ENCODE data around the gene BCOR.

BCOR gene

DNA sequence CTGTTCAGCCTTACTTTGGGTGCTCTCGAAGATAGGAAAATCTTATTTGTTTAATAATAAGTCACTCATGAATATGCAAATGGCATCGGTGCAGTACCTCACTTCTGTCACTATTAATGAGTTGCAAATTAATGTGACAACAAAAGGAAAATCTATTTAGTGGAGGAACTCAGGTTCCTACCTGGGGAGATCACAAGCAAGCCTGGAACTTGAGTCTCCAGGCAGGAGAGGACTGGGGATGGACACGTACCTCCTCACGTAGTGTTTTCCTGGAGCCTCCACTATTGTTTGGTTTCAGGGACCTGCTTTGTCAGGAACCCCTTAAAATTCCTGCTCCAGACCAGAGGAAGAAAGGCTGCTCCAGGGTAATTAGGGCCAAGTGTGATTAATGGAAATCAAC is 82.1 kb downstream of the BCOR start:
- DNase-seq = no peak

DNA sequence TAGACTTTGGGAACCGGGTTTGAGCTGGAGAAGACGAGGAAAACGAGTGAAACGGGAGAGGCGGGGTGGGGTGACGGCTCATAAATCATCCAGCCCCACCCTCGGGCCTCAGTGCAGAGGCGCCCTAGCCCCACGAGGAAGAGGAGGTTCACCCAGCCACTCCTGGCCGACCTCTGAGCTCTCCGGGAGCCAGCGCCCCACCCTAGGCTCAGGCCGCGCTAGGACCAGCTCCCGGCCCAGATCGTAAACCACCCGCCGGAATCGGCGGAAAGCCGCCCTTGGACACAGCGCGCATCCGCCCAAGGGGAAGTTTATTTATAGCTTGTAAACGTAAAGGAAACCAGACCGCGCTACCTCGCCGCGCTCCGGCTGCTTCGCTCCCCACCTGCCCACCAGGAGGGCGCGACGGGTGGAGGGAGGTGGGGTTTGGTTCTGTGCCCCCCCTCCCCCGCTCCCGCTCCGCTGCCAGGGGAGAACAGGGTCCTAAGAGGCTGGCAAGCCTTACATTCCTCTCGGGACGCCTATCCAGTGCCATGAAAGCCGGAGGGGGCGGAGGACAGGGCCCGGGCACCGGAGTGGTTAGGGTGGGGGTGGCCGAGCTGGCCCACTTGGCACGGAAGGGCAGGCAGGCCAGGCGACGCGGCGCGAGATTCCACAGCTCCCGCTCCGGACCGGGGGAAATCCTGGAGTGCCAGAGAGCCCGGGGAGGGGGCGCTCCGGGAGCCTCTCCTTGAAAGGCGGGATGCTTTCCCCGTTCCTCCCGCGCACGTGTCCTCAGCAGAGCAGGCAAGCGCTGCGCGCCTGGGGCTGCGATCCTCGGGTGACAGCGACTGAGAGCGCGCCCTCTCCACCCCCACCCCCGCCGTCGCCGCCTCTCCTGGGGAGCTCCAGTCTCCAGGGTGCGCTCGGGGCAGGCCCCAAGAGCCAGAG is 84.2 kb downstream of the BCOR start:
- DNase-seq = peak; percentile 27

DNA sequence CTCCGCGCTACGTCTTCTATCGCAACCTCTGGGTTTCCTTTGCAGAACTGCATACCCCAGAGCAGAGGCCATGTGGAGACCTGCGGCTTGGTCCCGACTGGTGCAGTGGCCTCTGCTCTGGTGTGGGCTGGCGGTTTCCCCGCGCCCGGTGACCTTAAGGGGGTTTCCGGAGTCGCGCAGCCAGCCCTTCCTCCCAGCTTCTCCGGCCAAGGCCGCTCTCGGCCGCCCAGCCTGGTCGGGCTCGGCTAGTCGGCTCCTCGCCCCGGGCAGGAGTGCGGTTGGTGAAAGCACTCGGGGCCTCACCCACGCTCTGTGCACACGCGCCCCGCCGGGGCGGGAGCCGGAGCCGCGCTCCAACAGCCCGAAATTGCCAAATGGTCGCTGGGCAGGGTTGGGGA is 84.9 kb downstream of the BCOR start:
- DNase-seq = no peak

DNA sequence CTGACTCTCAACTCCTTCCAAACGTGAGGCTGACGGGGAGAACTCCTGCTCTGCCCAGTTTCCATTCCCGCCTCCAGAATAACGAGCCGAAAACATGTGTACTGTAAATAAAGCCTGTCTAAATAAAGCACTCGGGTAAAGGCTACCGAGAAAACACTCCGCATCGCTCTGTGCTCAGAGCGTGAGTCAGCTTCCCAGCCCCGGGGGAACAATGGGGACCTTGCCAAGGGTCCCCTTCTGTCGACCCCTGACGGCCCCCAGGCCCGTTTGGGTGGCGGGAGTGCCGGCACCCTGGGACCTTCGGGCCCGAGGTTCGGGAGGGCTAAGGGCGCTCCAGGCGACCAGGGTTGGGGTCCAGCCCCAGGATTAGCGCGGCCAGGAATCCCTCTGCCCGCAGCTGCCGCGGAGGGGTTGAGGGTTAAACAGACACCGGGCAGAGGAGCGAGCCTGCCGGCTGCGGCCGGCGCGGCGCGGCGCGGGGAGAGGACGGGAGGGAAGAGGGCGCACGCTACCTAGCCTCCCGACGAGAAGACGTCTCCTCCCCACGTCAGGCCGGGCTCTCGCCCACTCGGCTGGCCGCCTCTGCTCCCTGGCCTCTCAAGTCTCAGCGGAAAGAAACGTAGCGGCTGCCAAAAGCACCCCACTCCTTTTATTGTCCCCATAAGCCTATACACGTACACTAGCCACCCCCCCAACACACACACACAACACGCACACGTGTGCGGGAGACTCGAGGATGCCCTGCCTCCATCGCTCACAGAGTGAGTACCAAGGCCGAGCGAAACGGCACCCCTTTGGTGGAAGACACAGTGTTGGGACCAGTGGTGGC is 85.5 kb downstream of the BCOR start:
- DNase-seq = no peak

DNA sequence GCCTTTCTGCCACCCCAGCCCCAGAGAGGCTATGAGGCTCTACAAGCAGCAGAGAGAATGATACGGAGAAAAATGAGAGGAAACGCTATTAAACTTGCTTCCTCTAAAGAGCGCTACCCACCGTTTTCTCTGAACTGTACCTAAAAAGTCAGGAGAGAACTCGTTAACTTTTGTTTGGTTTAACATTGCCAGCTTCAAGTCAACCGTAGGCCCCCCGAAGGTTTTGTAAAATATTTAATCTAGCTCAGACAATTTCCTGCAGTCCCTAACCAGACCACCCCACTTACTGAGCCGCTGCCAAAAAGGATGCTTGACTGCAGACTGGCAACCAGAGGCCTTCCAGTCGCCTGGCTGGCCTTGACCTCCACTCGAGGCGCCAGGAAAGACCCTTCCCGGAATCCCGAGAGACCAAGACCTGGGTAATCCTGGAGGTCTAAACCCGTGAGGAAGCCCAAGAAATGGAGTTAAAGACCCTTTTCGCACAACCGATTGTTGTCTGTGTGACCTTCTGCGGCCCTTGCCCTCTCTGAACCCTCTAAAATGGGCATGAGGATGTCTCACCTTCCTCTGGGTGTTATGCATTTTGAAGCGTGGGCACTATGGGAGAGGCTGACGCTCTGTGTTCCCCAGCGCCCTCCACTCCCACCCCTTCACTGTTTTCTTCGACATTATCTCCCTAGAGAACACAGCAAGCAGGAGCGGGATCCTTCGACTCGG is 86.3 kb downstream of the BCOR start:
- no peak for DNase-seq

DNA sequence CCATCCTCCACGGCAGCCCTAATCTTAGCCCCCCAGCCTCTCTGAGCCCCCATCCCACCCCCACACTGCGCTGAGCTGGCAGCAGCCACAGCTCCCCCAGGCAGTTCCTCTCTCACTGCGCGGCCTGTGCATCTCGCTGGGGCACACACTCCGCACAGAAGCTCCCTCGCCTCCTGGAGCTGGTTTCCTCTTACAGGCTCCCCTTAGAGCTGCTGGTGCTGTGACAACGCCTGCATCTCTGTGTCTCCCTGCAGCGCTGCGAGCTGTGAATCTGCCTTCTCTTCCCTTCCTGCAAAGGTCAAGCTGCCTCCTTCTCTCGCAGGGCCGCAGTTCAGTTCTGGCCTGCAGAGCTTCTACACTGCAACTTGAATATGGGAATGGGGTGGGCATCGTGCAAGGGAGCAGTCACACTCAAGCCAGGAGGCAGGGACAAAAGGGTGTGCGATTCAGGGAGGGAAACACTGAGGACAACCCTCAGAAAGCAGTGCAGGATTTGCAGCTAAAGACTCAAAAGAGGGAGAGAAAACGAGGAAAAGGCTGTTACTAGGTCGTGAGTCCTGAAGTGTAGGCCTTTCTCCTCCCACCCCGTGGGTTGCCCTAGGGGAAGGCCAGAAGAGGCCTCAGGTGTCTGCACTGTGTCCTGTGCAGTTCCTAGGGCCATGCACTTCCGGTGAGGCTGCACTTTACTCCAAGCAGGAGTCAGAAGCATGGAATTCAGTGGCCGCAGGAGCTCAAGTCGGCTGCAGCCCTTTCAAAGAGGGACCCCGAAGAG is 87.0 kb downstream of the BCOR start:
- no peak for DNase-seq

DNA sequence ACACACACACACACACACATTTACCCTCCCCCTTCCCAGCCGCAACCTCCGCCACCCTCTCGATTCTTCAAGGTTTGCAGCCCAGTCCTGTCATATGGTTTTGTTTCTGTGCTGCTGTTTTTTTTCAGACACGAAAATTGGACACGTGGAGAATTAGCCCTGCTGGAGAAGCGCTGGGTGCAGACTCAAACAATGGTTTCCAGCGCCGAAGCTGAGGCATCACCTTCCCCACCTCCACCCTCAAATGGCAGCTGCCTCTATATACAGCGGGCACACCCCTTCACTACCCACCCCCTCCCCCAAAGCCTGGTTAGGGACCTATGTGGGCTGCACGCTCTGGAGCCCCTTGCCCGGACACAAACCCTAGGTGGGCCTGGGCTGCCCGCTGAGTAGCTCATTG is 87.9 kb downstream of the BCOR start:
- no peak for DNase-seq

DNA sequence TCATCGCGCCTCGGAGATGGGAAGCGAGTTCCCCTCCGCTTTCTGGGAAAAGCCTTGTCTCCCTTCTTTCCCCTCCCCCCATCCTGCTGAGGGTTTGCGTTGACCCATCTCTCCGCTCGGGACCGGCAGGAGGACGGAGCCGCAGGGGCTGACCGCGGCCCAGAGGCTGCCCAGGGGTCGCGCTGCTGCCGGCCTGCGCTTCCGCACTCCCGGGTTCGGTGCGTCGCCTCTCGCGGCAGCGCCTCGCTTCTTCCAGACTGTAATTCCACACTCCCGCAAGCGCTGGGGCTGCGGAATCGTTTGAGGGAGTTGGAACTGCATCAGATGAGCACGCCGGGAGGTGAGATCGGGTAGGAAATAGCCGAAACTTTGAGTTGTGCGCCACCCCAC is 88.3 kb downstream of the BCOR start:
- DNase-seq = no peak

DNA sequence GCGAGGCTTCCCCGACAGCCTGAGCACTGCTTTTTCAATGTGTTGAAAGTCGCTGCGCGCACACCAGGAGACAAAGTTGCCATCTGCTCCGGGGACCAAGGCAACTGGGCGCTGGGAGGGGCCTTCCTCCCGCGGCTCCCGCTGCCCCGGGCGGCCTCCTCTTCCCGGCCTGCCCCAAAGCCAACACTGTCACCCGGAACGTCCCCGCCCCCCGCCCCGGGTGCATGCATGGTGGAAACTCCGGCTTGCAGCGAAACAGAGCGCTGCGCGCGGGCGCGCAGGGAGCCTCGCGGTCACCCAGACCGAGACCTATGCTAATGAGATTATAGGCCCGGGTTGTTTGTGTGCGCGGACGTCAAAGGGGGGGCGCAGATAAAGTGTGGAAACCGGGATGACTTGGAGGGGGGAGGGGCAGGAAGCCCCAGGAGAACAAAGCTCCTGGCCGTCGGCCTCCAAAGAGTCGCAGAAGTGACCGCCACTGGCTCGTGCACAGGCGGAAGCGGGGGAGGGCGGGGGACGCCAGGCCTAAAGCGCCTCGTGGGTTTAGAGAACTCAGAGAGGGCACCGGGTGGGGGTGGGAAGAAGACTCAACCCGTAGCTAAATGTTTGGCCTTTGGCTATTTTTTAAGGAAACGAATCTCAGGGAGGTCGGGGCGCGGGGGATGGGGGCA is 88.8 kb downstream of the BCOR start:
- DNase-seq = peak; percentile 22

DNA sequence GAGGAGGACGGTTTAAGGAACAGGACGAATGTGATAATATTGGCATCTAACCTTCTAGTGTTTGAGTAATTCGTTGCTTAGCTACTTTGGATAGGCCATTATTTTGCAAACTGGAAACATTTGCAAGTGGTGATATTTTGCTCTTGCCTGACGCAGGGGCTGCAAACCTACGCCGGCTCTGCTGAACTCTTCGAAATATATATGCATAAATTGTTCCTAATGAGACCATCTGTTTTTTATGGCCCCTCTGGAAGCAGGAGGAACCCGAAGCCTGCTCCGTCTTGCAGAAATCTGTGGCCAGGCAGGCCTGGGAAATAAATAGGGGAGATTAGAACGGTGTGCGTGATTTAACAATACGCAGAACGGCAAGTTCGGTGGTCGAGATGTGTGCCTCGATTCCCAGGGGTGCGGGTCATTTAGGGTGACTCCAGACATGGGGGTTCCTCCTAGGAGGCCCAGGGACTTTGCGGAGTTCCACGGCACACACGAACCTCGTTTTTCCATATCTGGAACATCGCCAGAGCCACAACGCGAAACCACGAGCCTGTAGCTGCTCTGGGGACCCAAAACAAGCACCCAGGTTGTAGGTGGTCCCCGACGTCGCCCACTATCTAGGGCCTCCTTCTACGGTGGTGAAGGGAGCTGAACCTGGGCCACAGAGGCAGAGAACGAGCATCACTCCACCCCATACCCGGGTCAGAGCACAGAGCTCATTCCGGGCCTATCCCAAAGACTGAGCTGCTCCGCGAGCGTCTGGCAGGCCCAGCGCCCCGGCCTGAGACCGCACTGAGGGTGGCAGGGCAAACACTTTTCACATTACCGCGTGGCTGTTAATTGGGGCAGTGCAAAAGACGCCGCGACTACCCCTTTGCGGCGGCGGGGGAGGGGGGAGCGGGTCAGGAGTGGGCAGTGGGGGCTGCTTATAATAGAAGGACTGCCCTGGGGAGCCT is 89.7 kb downstream of the BCOR start:
- no peak for DNase-seq

DNA sequence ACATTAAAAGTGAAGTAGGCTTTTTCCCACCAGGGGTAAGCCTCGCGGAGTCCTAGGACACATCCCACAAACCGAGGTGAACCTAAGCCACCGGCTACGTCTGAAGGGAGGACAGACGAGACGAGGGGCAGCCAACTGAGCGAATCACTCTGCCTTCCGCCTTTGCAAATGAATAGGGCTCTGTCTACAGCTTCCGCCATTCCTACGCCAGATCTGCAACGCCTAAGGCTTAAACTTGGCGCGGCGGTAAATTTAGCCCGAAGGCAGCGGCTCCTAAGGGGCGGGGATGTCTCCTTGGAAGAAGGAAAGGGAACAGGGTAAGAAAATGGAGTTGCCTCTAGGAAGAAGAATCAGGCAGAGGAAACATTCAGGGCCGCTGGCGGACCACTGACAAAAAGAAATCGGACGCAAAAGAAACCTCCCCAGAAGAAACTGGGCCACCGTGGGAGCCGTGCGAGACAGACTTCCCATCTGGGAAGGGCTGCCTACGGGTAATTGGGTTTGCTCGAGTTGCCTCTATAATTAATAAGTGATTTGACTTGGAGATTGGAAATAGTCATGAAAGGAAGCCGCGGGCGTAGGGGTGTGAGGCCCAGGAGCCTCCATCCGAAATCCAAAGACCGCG is 90.5 kb downstream of the BCOR start:
- DNase-seq = no peak

DNA sequence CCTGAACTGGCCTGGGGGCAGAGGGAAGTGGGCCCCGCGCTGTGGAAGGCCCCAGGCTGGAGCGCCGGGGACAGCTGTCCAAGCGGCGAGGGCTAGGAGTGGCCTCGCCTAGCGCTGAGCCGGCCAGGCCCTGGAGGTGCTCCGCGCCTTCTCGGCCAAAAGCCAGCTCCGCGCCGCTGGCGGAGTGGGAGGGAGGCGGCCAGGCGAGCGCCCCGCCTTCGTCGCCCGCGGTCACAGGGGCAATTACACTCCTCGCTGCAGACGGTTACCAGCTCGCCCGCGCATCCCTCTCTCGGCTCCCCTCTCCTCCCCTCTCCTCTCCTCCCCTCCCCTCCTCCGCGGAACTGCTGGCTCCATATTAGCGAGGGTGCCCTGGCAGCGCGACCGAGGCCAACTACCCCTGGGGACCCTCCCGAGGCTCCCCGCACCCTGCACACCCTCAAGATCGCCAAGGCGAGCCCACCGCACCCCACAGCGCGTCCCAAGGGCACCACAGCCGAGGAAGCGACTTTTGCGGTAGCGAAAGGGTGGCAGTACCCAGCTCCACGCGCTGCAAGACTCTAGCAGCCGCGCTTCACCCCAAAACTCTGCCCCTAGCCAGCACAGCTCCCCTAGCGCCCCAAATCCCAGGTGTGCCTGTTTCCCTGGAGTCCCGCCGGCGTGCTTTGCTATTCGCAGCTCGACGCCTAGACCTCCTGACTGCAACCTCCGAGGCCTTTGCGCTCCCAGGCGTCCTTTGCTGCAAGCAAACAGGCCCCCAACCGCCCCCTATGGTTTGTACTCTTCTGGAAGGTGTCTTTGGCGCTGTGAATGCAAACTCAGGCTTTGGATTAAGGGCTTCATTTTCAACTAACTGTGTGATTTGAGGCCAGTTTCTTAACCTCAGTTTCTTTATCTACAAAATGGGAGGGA is 91.4 kb downstream of the BCOR start:
- DNase-seq = no peak

DNA sequence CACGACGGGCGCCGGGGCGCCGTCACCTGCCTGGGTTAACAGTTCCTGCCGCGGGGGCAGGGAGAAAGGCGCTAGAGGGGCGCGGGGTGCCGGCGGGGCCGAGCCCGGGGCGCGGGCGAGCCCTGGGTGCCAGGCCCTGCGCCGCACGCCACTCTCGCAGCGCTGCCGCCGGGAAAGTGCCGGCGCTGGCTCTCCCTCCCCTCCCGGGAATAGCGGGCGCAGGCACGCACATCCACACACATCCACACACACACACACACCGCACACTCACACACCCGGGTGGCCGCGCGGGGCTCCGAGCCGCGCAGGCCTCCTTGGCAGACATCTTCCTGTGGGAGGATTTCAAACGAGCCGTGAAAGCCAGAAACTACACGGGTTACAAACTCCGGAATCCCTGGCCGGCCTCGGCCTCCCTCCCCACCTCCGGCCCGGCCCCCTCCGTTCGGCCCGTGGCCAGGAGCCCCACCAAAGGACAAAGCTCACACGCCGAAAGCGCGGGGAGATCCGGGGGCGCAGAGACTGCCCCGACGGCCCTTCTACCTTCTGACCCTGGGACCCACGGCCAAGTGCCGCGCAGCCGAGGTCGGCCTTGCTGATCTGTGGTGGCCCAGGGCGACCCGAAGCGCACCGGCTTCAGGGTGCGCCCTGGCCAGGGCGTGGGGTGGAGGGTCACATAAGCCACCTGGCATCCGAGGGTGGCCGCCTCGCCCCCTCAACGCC is 92.3 kb downstream of the BCOR start:
- DNase-seq = no peak

DNA sequence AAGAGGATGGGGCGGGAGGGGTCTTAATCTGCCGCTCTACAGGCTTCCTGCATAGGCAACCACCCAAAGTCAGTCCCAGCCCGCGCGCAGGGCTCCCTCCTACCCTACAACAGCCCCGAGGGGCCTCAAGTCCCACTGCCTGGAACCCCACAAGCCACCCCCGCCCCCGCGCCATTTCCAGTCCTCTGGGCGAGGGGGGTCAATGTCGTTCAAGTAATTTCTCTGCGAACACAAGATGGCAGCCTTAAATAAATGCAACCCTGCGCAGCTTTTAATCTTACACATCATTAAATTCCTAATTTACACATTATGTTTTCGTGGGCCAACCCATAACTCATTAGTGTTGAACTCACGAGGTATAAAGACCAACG is 92.9 kb downstream of the BCOR start:
- no peak for DNase-seq

DNA sequence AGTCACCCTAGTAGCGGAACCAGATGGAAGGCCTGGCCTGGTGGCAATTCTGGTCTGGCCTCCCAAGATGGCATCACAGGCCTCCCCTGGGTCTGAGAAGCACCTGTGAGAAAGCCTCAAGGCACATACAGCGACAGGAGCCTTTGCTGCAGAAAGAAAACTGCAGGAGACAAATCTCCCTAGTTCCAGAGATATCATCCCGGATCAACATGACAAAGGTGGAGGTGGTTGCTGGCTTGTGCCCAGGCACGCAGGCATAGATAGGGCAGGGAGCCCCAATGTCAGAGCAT is 93.6 kb downstream of the BCOR start:
- DNase-seq = no peak

DNA sequence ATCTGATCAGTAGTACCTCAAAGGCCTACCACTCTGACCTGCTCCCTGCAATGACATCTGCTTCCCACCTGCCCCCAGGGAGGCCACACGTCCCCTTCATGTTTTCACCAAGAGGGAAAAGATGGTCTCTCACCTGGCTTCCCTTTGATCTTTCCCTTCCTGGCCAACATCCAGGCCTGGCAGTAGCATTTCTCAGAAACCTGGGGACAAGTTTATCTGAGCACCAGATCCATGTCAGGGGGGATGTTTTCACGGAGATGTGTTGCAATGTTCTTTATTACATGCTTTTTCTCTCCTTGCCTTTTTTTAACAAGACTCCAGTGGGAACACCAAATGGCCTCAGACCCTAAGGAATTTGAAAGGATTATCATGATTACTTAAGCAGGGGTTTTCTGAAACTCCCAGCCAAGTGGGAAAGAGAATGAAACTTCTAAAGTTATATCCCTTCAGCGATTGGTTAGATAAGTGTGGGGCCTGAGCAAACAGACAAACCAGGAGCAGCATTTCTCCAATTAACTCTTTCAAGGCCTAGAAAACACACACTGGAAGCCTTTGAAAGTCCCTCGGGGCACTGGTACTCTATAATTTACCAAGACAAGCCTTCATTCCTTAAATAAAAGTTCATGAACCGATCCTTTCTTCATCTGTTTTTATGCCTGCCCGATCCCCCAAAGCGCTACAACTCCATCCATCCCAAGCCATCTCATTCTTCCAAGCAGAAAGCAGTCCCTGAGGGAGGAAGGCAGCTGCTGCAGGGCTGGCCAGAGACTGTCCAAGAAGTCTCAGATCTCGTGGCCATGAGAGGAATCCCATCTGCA is 94.1 kb downstream of the BCOR start:
- no peak for DNase-seq

DNA sequence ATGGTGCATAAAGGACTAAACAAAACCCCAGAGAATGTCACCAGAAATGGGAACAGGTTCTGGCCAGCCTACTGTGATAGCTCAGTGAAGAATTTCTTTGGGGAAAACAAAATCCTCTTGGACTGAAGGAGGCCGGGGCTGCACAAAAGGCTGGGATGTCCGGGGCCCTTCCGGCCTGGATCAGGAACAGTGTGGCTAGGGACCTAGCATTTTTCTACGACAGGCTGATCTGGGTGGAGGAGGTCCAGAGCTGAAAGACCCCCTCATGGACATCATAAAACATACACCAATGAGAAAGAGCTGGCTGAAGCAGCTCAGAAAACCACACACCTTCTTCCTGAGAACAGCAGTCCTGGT is 94.7 kb downstream of the BCOR start:
- no peak for DNase-seq

Measured in SHP77 treated with DMSO at 0.1 percent for 48 hours (cell line).